ENCODE measurements around the gene SETD6. TPM values are rescaled to one million over a fixed set of nuclear protein-coding genes. Genes with fewer than 3 reads are reported as not detected.

Gene SETD6
- total and polyA plus RNA-seq, 12 donors = 8.9 to 18.9 (median 12.2) TPM

- H3K36me3 ChIP-seq = peaks cover 0 to 8% (median 0%) of the 10 kb centered on the region in 9 donors
- no peaks in the 10 kb centered on the region for H3K27me3 ChIP-seq
- no peaks in the 10 kb centered on the region for H3K9me3 ChIP-seq
- intact Hi-C loops (cut with DNase I) = no loop called here
- WGBS, 2 donors = 91 to 95% methylated on average over 11 of the region's 11 CpGs
- TF ChIP-seq CTCF (IDR thresholded peaks at IDR 0.05) = no peak
- no peak for DNase-seq
- ATAC-seq = no peak
- peaks cover 5 to 91% (median 62%) of the 10 kb centered on the region in 9 donors for H3K4me1 ChIP-seq
- peak overlapping the region in 6 of 10 donors; percentile 13 to 70 (median 52) for H3K27ac ChIP-seq
- no peak overlapping the region for H3K4me3 ChIP-seq
Observed at GRCh38 chr16:58481226-58481869, 34.0 kb upstream of the SETD6 start.

GRCh38 chr16:58481931-58482330, 33.4 kb upstream of the SETD6 start:
- DNase-seq (no peak), ATAC-seq (peak in 4 of 8 donors; percentile 17 to 47 (median 29))
- intact Hi-C loops (cut with DNase I) = no loop called here
- H3K4me3 ChIP-seq = no peak overlapping the region
- no peaks in the 10 kb centered on the region for H3K9me3 ChIP-seq
- no peaks in the 10 kb centered on the region for H3K27me3 ChIP-seq
- peaks cover 5 to 89% (median 57%) of the 10 kb centered on the region in 9 donors for H3K4me1 ChIP-seq
- 52 to 60% methylated on average over 8 of the region's 8 CpGs for WGBS, 2 donors
- H3K36me3 ChIP-seq = peaks cover 0 to 8% (median 0%) of the 10 kb centered on the region in 9 donors
- peak overlapping the region in 6 of 10 donors; percentile 23 to 70 (median 52) for H3K27ac ChIP-seq
- no peak for TF ChIP-seq CTCF (IDR thresholded peaks at IDR 0.05)

DNA sequence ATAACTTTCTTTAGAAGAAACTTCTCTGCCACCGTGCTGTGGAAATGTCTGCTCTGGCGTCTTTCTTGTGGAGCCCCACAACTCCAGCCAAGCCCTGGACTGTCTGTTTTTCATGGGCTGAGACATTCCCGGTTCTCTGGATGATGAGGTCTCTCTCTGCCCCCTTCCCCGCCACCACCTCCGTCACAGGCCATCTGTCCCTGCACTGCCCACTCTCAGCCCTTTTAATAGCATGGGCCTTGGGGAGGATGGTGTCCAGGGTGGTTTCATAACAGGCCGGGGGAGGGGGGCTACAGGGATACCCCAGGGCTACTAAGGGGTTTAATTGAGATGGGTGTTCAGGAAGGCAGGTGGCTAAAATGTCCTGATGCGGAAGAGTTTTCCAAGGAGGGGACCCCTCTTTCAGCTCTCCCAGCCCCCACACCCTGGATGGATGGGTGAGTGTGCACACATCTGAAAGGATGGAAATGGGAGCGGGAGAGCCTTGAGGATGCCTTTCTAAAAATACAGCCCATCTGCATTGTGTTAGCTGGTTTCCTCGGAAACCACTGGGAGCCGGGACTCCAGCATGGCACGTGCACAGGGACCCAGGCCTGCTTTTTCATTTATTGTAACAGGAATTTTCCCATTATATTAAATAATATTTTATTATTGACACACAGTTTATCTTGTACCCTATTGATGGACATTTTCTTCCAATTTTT, 30.0 kb upstream of the SETD6 start:
- Histone ChIP-seq H3K9me3 (no peaks in the 10 kb centered on the region), H3K4me1 (peaks cover 5 to 81% (median 54%) of the 10 kb centered on the region in 9 donors), H3K4me3 (no peak overlapping the region), H3K36me3 (peaks cover 0 to 5% (median 0%) of the 10 kb centered on the region in 9 donors), H3K27ac (peak overlapping the region in 8 of 10 donors; percentile 59 to 85 (median 70)), H3K27me3 (no peaks in the 10 kb centered on the region)
- TF ChIP-seq CTCF (IDR thresholded peaks at IDR 0.05) = no peak
- DNase-seq (no peak), ATAC-seq (peak in 6 of 8 donors; percentile 23 to 68 (median 50))
- 36 to 43% methylated on average over 11 of the region's 11 CpGs for WGBS, 2 donors
- intact Hi-C loops (cut with DNase I) = loop anchor here in 4 of 10 donors (5.0 kb wide), 2 partner anchors 93 to 148 kb away; partner anchors contain the start of gene GINS3 (in 2 of the 4)

DNA sequence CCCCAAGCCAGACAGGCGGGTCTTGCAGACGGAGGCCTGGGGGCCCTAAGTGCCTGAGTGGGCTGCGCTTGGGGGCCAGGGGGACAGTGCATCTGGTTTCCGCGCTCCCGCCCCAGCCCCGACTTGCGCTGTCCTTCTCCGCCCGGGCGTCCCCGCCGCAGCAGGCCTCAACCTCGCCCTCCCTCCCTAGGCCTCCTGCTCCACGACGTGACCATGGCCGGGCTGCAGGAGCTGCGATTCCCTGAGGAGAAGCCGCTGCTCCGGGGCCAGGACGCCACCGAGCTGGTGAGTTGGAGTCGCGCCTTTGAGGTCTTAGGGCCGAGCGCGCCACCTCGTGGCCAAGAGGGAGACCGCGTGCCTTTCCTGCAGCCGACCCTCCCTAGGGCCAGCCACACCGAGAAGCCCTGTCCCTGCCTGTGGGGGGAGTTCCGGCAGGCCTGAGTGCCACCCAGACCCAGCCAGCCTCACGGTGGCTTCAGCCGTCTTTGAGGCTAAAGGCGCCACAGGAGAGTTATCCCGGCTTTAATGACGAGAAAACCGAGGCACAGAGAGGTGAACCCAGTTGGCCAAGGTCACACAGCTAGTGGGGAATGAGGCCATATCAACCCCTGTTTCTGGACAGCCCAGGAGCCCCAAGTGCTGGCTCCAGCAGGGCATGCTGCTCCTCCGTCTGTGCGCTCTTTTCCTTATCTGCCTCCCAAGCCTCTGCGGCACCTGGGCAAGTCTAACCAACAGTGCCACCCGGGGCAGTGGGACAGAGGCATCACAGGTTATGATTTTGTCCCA, 27.6 kb upstream of the SETD6 start:
- Histone ChIP-seq H3K36me3 (peaks cover 0 to 13% (median 0%) of the 10 kb centered on the region in 9 donors), H3K27me3 (no peaks in the 10 kb centered on the region), H3K27ac (peak overlapping the region in 9 of 10 donors; percentile 29 to 79 (median 73)), H3K4me3 (peak overlapping the region in 6 of 10 donors; percentile 20 to 33 (median 24)), H3K9me3 (no peaks in the 10 kb centered on the region), H3K4me1 (peaks cover 5 to 63% (median 42%) of the 10 kb centered on the region in 9 donors)
- 16 to 19% methylated on average over 43 of the region's 43 CpGs for WGBS, 2 donors
- intact Hi-C loops (cut with DNase I) = loop anchor here (1.0 to 5.0 kb wide), 7 partner anchors 95 to 153 kb away; partner anchors contain the start of gene GINS3 (in 2 of the 10)
- peak; percentile 89 to 91 for DNase-seq
- peak; percentile 91 to 99 (median 95) for TF ChIP-seq CTCF (IDR thresholded peaks at IDR 0.05)
- ATAC-seq = peak; percentile 75 to 88 (median 84)

All from heart right ventricle (tissue), 16 donors.